DMS53 (cell line): ENCODE measurements around the gene MLF2.
"Not testable (repeated sequence)": the region's sequence is repeated elsewhere in the genome, so short reads cannot be mapped to it uniquely, and the experiment has no call there.

Experiments used
- DNase-seq: peaks from one replicate; lab custom pipeline; 2025; lab: John Stamatoyannopoulos, UW

Gene MLF2

DNA sequence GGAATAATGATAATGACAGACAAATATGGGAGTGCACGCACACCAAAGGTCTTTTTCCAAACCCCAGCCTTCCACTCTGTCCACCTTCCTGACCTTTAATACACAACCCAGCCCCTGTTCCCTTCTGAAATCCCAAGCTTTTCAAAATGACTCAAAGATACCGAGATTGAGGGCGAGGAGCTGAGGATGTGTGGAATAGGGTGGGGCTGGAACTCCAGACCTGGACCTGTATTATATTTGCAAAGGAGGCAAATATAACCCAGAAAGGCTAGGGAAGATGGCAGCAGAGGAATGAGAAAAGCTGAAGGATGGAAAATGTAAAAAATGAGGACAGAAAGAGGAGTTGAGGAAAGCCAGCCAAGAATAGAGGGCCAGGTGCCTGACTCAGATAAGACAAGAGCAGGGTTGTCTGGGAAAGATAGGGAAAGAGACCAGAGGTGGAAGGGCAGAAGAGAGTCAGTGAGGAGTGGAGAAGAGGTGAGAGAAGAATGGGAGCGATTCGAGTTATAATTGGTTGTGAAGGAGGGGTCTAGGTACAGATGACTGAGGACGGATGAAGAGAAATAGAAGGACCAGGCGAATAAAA lies 12.2 kb upstream of the MLF2 start:
- DNase-seq: peak; percentile 59

GRCh38 chr12:6764011-6764828 lies 11.3 kb upstream of the MLF2 start:
- DNase-seq: peak; percentile 98

DNA sequence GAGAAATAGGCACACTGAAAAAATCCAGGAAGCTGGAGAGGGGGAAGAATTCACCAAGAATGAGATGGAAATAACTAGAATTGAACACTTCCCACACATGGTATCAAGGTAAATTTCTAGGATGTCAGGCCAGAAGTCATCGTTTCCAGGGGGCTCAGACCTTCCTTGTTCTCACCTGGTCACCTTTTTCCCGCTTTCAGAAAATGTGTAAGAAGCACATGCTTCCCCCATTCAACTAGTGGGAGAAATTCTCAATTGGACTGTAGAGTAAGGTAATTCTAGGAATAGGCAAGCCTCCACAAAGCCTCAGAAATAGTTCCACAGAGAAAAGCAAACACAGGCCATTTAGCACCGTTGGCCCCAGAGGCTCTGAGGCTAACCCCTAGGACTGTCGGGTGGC lies 10.4 kb upstream of the MLF2 start:
- DNase-seq: no peak

DNA sequence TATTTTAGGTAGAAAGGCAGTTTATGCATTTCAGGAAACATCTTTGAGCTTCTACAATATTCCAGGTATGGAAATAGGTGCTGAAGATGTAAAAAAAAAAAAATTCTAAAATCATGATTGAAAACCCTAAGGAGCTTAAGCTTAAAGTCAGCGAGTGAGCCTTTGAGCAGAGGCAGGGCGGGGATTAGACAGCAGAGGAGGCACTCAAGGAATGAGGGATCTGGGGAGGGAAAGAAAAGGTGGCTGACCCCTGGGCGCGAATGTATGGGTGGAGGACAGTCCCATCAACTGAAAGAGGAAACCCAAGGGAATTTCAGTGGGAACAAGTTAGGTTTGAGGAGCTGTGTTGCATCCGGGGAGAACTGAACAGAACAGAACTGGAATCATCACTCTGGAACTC lies 6.8 kb upstream of the MLF2 start:
- DNase-seq: no peak

DNA sequence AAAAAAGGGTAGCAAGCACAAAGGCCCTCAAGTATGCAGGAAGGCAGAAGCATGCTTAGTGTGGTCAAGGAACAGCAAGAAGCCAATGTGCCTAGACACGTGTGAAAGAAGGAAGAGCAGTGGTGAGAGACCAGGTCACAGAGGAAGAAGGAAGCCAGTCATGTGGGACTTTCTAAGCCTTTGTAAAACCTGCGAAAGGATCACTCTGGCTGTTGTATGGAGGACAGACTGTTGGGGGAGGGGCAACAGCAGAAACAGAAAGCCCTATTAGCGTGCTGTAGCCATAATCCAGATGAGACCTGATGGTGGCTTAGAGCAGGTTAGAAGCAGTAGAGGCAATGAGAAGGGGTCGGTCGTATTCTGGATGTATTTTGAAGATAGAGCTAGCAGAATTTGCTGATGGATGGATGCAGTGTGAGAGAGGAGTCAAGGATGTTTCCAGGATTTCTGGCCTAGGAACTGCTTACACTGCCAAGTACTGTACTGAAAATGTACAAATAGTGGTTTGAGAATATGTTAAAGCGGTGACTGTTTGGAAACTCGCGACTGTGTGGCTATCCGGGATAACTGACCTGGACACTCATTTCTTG lies 5.7 kb upstream of the MLF2 start:
- DNase-seq: no peak

DNA sequence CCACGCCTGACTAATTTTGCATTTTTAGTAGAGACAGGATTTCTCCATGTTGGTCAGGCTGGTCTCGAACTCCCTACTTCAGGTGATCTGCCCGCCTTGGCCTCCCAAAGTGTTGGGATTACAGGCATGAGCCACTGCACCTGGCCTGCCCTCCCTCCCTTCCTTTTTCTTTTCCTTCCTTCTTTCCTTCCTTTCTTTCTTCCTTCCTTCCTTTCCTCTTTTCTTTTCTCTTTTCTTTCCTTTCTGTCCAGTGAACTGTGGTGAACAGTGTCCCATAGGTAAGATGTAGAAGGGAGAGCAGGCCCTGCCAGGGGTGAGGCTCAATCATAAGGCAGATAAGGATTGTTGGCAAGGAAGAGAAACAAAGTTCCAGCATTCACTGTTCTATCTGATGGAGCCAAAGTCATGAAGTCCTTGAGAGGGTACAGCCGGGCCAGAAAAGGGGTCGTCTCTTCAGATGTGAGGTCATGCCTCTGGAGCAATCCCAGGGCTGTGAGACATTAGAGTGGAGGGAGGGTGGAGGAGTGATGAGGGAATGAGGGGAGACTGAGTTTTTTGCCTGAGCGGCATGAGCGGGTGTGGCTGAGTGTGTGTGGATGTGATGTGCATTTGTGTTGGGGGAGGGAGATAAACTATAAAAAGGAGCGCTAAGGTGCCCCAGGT lies 4.2 kb upstream of the MLF2 start:
- no peak for DNase-seq

DNA sequence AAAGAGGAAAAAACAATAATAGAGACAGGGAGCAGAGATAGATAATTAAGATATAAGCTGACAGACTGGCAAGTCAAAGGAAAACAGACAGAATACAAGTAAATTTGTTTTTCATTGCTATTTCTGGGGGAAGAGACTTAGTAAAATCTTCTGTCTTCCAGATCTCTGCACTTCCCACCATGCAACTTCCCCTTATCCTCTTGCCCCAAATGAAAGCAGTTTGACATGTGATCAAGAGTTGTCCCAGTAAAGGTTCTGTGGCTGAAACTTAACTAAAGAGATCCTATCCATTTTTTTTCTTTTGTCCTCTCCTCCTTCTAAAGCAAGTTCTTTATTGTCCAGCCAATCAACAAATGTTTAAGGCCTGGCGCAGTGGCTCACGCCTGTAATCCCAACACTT lies 1.5 kb upstream of the MLF2 start:
- DNase-seq: no peak

GRCh38 chr12:6753772-6754356 lies 923 bp upstream of the MLF2 start:
- no peak for DNase-seq

GRCh38 chr12:6752167-6752920 lies 597 bp downstream of the MLF2 start:
- peak; percentile 85 for DNase-seq

DNA sequence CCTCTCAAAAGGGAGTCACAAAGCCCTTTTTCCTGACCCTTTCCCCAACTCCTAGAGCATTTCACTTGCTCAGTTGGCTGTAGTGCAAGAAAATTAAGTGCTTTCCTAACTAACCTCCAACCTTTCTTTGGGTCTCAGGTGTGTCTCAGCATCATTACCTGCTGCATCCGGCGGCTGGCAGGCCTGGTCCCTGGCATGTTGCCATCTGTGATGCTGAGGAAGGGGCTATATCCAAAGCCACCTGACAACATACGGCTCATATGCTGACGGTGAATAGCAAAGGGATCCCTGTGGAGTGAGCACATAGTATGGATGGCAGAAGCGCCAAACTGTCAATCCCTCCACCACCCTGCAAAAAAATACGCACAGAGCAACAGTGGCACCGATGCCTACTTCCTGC lies 1.2 kb downstream of the MLF2 start:
- DNase-seq: no peak

DNA sequence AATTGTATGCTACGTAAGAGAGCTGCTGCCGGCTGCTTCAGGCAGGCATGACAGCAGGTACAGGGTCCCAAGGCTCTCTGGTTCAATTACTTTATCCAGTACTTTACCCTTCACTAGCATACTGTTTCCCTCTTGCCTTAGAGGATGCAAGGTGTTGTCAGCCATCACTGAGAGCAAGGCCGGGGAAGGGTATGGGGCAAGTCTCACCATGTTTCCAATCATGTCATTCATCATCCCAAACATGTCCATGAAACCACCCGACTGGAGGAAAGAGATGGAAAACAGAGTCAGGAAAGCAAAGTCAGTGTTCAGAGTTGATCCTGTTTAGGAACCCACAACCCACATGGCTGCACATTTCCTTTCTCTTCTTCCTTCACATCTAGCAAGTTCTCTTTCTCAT lies 2.4 kb downstream of the MLF2 start:
- DNase-seq: no peak

DNA sequence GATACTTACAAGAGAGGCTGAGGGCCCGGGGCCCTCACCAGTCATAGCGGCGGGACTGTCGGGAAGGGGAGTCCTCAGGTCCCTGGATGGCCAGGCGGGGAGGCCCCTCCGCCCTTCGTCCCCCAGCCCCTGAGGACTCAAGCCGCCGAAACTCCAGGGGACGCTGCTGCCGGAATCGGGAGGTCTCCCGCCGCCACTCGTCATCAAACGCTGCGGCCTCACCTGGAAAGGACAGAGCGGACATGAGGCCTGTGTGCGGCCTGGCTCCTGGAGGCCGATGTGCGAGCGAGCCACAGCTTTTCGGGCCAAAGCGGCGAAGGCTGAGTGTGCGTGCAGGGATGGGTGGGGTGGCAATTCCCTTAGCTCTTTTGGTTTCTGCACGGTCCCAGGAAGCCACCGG lies 4.2 kb downstream of the MLF2 start:
- DNase-seq: no peak

- no peak for DNase-seq
Measured at GRCh38 chr12:6747216-6747615, 5.7 kb downstream of the MLF2 start.

DNA sequence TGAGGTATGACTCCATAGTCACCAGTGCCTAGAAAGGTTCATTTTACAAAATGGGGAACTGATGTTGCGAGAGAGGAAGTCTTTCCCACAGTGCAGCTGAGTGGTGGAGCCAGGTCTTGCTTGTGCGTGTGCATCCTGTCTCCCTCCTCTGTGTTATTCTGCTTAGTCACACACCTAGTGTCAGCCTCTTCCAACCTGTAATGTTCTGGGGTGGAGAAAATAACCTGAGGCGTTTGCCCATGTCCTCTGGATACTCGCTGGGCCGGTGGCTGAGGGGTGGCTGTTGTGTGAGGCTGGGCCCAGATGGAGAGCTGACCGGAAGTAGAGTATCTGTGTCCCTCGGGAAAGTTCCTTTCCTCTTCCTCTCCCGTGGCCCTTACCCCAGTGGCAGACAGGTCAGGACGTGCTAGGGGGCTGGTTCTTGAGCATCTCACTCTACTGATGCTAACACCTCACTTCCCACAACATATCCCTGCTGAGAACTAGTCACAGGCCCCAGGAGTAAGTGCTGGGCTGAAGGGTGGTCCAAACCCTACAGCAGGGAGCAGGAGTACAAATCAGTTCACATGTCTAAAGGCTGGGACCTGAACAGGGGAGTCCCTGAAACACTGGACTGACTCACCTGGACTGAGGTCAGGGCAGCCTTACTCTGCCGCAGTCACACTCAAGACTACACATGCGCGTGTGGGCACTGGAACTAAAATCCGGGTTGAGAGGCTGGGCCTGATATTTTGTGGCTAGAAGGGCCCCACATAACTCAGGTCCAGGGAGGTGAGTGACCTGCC lies 7.0 kb downstream of the MLF2 start:
- peak; percentile 41 for DNase-seq

GRCh38 chr12:6743300-6743699 lies 9.6 kb downstream of the MLF2 start:
- DNase-seq: not testable (repeated sequence)

- DNase-seq: no peak
Measured at GRCh38 chr12:6742834-6743233, 10.1 kb downstream of the MLF2 start.

DNA sequence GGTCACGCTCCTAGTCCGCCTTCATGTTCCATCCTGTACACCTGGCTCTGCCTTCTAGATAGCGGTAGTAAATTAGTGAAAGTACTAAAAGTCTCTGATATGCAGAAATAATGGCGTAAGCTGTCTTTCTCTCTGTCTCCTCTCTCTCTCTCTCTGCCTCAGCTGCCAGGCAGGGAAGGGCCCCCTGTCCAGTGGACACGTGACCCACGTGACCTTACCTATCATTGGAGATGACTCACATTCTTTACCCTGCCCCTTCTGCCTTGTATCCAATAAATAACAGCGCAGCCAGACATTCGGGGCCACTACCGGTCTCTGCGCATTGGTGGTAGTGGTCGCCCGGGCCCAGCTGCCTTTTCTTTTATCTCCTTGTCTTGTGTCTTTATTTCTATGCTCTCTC lies 10.9 kb downstream of the MLF2 start:
- DNase-seq: not testable (repeated sequence)

- no peak for DNase-seq
Measured at GRCh38 chr12:6736754-6737153, 16.2 kb downstream of the MLF2 start.

GRCh38 chr12:6735448-6736191 lies 17.3 kb downstream of the MLF2 start:
- DNase-seq: peak; percentile 90
